Astrocyte of the cerebellum (primary cell): ENCODE measurements around the gene GAS2L2.

Experiments
- DNase-seq: peaks from one replicate; pipeline ENCODE4 v3.0.0-alpha.2; 2011; ENCODE audit warnings: low read depth
- H3K4me3 ChIP-seq: 2 replicates; pipeline ENCODE4 v1.5.1; 2011; ENCODE audit warnings: mild to moderate bottlenecking, low read depth, low read length, moderate library complexity
- in situ Hi-C: cut with HindIII; loops from 2 replicates; pipeline ENCODE4 v1.10.0; 2017; ENCODE audit warnings: low sequenced_read_pairs
- TF ChIP-seq, protein P1 (sequence below): IDR thresholded peaks from 2 replicates; pipeline ENCODE4 v1.5.1; 2012; ENCODE audit warnings: low read length, low read depth, moderate library complexity, mild to moderate bottlenecking; ENCODE audit errors: missing control alignments

The GAS2L2 gene

DNA sequence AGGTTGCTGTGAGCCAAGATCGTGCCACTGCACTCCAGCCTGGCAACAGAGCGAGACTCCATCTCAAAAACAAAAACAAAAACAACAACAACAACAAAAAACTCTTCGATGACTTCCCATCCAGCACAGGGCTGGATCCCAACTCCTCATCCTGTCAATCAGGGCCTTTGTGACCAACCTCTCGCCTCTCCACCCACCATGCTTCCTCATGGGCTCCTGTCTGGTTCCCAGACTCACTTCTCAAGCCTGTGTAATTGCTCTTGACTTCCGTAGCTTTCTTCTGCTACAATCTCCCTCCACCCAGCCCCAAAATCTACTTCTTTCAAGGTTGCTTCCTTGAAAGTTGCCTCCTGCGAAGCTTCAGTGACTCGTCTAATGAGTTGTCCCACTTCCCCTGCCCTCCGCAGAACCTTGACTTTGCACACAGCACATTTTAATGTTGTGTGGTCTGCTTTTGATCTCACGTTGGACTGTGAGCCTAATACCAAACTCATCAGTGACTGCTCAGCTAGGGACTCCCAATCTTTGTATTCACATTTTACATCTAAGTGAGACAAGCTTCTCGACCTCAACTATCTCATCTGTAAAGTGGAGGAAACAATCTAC is 22.5 kb downstream of the GAS2L2 start:
- TF ChIP-seq, protein P1, sequence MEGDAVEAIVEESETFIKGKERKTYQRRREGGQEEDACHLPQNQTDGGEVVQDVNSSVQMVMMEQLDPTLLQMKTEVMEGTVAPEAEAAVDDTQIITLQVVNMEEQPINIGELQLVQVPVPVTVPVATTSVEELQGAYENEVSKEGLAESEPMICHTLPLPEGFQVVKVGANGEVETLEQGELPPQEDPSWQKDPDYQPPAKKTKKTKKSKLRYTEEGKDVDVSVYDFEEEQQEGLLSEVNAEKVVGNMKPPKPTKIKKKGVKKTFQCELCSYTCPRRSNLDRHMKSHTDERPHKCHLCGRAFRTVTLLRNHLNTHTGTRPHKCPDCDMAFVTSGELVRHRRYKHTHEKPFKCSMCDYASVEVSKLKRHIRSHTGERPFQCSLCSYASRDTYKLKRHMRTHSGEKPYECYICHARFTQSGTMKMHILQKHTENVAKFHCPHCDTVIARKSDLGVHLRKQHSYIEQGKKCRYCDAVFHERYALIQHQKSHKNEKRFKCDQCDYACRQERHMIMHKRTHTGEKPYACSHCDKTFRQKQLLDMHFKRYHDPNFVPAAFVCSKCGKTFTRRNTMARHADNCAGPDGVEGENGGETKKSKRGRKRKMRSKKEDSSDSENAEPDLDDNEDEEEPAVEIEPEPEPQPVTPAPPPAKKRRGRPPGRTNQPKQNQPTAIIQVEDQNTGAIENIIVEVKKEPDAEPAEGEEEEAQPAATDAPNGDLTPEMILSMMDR, result no peak
- in situ Hi-C loops, result no loop called here
- H3K4me3 ChIP-seq, result no peak overlapping the region
- no peak for DNase-seq

DNA sequence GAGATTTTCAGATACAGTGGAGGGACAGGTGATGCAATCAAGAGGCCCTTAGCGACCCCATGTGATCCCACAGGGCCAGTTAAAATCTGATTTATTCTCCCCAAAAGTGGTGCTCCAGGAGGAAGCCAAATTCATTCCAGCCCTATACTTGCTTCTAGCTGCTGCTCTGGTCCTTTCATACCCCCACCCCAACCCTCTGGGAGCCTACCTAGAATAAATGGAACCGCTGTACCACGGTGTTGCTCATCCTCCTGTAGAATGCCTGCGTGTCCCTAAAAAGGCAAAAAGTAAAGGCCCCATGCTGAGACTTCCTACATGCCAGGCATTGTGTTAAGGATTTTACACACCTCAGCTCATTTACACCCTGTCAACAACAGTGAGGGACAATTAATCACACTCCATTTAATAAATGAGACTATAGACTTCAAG is 23.6 kb downstream of the GAS2L2 start:
- no peak overlapping the region for H3K4me3 ChIP-seq
- TF ChIP-seq, protein P1, result no peak
- in situ Hi-C loops, result no loop called here
- no peak for DNase-seq

DNA sequence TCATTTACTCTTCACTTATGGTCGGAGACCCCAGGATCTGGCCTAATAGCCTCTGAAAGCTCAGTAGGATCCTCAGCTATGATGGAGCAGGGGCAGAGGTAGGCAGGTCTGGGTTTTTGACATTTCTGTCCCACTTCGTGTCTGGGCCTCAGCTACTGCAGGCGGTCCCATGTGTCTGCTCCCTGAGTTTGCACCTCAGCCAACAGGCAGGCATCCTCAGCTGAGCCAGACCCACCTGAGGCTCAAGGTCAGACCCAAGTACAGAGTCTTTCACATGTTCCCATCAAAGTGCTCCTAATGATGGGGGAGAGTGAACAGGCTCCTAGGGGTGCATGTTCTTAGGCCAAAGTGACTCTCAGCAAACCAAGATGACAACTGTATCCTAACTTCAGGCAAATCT is 24.5 kb downstream of the GAS2L2 start:
- in situ Hi-C loops, result no loop called here
- DNase-seq, result no peak
- no peak overlapping the region for H3K4me3 ChIP-seq
- TF ChIP-seq, protein P1, result no peak

DNA sequence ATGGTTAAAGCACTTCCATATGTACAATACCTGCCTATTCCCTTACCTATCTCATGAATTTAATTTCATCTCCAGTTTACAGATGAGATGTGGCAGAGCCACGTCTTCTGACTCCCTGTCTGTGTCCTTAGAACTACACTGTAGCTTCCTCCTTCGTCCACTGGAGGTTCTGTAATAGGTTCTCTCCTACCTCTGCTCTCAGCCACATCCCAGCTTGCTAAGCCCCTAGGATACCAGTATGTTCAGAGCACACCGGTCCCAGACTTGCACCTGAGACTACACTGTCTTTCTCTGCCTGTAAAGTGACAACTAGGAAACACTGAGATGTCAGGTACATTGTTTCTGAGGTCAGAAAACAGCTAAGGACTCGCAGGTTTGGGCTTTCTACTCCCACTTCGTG is 25.4 kb downstream of the GAS2L2 start:
- no peak for DNase-seq
- in situ Hi-C loops, result no loop called here
- H3K4me3 ChIP-seq, result no peak overlapping the region
- TF ChIP-seq, protein P1, result no peak

DNA sequence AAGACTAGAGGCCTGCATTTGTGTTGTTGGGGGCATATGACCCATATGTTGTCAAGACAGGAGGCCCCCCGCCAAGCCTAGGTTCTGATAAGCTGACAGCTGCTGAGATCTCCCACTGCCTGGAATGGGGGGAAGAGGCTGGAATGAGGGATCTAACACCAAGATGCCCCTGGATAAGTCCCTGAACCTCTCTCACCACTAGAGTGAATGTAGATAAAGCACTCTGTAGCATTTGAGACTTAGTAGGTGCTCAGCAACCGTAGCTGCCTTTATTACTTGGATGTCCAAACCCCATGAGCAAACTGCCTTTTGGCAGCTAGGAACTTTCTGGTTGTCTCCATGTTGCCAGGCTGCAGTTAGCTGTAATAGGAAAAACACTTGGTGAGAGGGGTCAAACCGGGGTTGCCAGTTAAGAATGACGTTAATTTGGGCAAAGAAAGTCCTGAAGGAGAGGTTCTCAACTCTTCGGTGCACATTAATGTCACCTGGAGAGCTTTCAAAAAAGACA is 26.0 kb downstream of the GAS2L2 start:
- in situ Hi-C loops, result no loop called here
- no peak for DNase-seq
- H3K4me3 ChIP-seq, result no peak overlapping the region
- TF ChIP-seq, protein P1, result no peak

DNA sequence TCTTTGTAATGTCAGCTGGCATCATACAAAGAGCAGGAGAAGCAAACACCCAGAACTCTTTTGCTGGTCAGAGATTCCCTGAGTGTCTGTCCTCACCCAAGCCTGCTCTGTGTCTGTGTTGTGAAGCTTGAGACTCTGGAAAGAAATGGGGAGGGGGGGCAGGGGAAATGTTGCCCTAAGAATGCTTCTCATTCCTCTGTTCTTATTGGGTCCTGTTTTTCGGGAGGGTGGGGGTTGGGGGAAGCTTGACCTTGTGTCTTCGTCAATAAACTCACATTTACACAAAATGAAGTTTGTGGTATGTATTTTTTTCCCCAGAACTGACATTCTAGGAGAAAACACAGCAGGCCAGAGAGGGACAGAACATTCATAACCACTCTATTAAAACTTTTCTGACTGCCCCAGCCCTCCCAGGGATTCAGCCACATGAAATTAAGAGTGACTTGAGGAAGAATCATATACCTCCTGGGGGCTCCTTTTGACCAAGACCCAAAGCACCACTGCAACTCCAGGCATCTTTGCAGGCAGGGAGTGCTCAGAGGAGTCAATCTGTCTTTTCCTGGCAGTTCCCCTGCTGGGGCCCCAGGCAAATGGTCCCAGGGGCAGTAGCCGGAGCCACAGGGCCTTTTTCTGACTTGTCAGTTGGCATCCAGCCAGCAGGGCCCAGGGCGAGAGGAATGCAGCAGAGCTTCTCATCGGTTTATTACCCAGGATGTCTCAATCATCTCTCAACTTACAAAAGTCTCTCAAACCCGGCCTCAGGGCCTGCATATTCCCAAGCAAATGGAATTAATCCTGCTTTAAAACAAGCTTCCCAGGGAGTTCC is 26.7 kb downstream of the GAS2L2 start:
- peak; percentile 76 for DNase-seq
- TF ChIP-seq, protein P1, result no peak
- no peak overlapping the region for H3K4me3 ChIP-seq
- in situ Hi-C loops, result no loop called here
